Measurements from ENCODE around the gene EEIG1.
A peak's percentile ranks its signal among the peaks of the same experiment; 100 is the strongest.

DNA sequence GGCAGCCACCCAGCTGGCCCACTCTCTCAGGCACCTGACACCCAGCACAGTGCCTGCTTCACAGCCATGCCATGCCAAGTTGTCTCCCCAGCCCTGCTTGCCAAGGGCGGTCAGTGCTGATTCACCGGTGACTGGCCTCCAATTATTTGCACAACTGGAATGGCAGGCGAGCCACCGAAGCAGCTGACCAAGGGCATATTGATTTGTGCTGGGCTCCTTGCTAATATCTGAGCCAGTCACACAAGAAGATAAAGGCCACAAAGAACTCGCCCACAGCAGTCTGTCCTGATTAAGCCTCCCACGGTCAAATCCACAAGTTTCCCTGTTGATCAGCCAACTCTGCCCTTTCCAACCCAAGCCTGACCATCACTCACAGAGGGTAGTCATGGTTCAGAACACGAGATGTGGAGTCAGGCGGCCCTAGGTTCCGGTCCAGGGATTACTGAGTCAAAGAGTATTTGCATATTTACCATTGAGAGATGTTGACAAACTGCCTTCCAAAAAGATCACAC lies 6.4 kb upstream of the EEIG1 start:
- TF ChIP-seq, protein P1, sequence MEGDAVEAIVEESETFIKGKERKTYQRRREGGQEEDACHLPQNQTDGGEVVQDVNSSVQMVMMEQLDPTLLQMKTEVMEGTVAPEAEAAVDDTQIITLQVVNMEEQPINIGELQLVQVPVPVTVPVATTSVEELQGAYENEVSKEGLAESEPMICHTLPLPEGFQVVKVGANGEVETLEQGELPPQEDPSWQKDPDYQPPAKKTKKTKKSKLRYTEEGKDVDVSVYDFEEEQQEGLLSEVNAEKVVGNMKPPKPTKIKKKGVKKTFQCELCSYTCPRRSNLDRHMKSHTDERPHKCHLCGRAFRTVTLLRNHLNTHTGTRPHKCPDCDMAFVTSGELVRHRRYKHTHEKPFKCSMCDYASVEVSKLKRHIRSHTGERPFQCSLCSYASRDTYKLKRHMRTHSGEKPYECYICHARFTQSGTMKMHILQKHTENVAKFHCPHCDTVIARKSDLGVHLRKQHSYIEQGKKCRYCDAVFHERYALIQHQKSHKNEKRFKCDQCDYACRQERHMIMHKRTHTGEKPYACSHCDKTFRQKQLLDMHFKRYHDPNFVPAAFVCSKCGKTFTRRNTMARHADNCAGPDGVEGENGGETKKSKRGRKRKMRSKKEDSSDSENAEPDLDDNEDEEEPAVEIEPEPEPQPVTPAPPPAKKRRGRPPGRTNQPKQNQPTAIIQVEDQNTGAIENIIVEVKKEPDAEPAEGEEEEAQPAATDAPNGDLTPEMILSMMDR (IDR thresholded peaks at IDR 0.05), result no peak
- peak in 1 of 3 donors; percentile 60 for TF ChIP-seq POLR2A (IDR thresholded peaks at IDR 0.05)

Data from body of pancreas (tissue), 4 donors.